Muscle of leg (tissue), 11 donors: Measurements from ENCODE around the gene AADACL2. TPM values are rescaled to one million over a fixed set of nuclear protein-coding genes. Genes with fewer than 3 reads are reported as not detected.

Experiments used
- DNase-seq: peaks from one replicate; pipeline ENCODE4 v3.0.0; 2013
- H3K27ac ChIP-seq: one replicate; pipeline ENCODE4 v1.5.1; 2013; ENCODE audit warnings: mild to moderate bottlenecking, low read length, control low read depth
- H3K27me3 ChIP-seq: one replicate; pipeline ENCODE4 v1.6.1; 2013; ENCODE audit warnings: low read length; ENCODE audit not compliant: control insufficient read depth, insufficient read depth
- H3K36me3 ChIP-seq: one replicate; pipeline ENCODE4 v1.6.1; 2013; ENCODE audit warnings: low read length; ENCODE audit not compliant: control insufficient read depth, insufficient read depth
- H3K4me1 ChIP-seq: one replicate; pipeline ENCODE4 v1.6.1; 2013; ENCODE audit warnings: low read length; ENCODE audit not compliant: control insufficient read depth, insufficient read depth
- H3K4me3 ChIP-seq: one replicate; pipeline ENCODE4 v1.5.1; 2013; ENCODE audit warnings: low read length, control low read depth
- H3K9me3 ChIP-seq: replicated peaks from 2 replicates; pipeline ENCODE4 v1.6.1; 2013; ENCODE audit warnings: low read depth, low read length; ENCODE audit not compliant: control insufficient read depth
- WGBS: methylation state at CpG from one replicate; pipeline ENCODE4 v1.1.5; 2013; ENCODE audit warnings: missing lambda C conversion rate; ENCODE audit not compliant: insufficient coverage; 5-methylcytosine and 5-hydroxymethylcytosine counted together
- polyA plus RNA-seq, 8 donors: library from polyadenylated mRNA; unstranded; fragments of 120-200 nt; gene quantifications; one replicate each; pipeline versions ENCODE4 v1.2.1 to v1.2.3, GENCODE V29; 2013; ENCODE audit warnings: inconsistent platforms in 1 of 8, low replicate concordance in 1 of 8; ENCODE audit not compliant: insufficient read length in 8 of 8, insufficient read depth in 1 of 8
- total RNA-seq: library from RNA; stranded (reverse); fragments of 120-200 nt; gene quantifications from one replicate; pipeline ENCODE4 v1.2.4, GENCODE V29; 2013

Gene AADACL2
- total and polyA plus RNA-seq, 9 donors: 0.30 to 2.5 TPM; not detected in 7

- 18% methylated on average over 2 of the region's 2 CpGs for WGBS
- no peak for DNase-seq
- Histone ChIP-seq H3K4me1 (no peaks in the 10 kb centered on the region), H3K4me3 (no peak overlapping the region), H3K36me3 (no peaks in the 10 kb centered on the region), H3K27ac (no peak overlapping the region), H3K27me3 (no peaks in the 10 kb centered on the region), H3K9me3 (peaks cover 9% of the 10 kb centered on the region)
Measured at GRCh38 chr3:151722856-151723255, 10.9 kb upstream of the AADACL2 start.

GRCh38 chr3:151724576-151725562 is 8.9 kb upstream of the AADACL2 start:
- no peak overlapping the region for H3K27ac ChIP-seq
- no peaks in the 10 kb centered on the region for H3K27me3 ChIP-seq
- peaks cover 9% of the 10 kb centered on the region for H3K9me3 ChIP-seq
- no peaks in the 10 kb centered on the region for H3K4me1 ChIP-seq
- no peak for DNase-seq
- no CpG with 5 or more reads among the region's 6 CpGs for WGBS
- no peaks in the 10 kb centered on the region for H3K36me3 ChIP-seq
- H3K4me3 ChIP-seq: no peak overlapping the region

GRCh38 chr3:151726016-151726415 is 7.7 kb upstream of the AADACL2 start:
- DNase-seq: no peak
- H3K36me3 ChIP-seq: no peaks in the 10 kb centered on the region
- no CpG with 5 or more reads among the region's 1 CpG for WGBS
- H3K27ac ChIP-seq: no peak overlapping the region
- H3K27me3 ChIP-seq: no peaks in the 10 kb centered on the region
- H3K4me3 ChIP-seq: no peak overlapping the region
- peaks cover 9% of the 10 kb centered on the region for H3K9me3 ChIP-seq
- no peaks in the 10 kb centered on the region for H3K4me1 ChIP-seq

GRCh38 chr3:151732861-151733260 is 866 bp upstream of the AADACL2 start:
- WGBS: no CpG with 5 or more reads among the region's 2 CpGs
- Histone ChIP-seq H3K27me3 (no peaks in the 10 kb centered on the region), H3K4me1 (no peaks in the 10 kb centered on the region), H3K27ac (no peak overlapping the region), H3K4me3 (no peak overlapping the region), H3K9me3 (no peaks in the 10 kb centered on the region), H3K36me3 (no peaks in the 10 kb centered on the region)
- DNase-seq: no peak

- no peaks in the 10 kb centered on the region for H3K27me3 ChIP-seq
- DNase-seq: no peak
- H3K27ac ChIP-seq: no peak overlapping the region
- H3K9me3 ChIP-seq: no peaks in the 10 kb centered on the region
- no peak overlapping the region for H3K4me3 ChIP-seq
- H3K4me1 ChIP-seq: no peaks in the 10 kb centered on the region
- WGBS: no CpG with 5 or more reads among the region's 4 CpGs
- H3K36me3 ChIP-seq: no peaks in the 10 kb centered on the region
Measured at GRCh38 chr3:151740581-151740980, 6.9 kb downstream of the AADACL2 start.

- no peaks in the 10 kb centered on the region for H3K4me1 ChIP-seq
- no peak for DNase-seq
- WGBS: no CpG with 5 or more reads among the region's 4 CpGs
Measured at GRCh38 chr3:151743855-151744254, 10.1 kb downstream of the AADACL2 start.

GRCh38 chr3:151750181-151750580 is 16.5 kb downstream of the AADACL2 start:
- WGBS: 83% methylated on average over 4 of the region's 6 CpGs
- no peaks in the 10 kb centered on the region for H3K4me1 ChIP-seq
- no peak for DNase-seq
- no peak overlapping the region for H3K27ac ChIP-seq
- no peaks in the 10 kb centered on the region for H3K36me3 ChIP-seq
- no peaks in the 10 kb centered on the region for H3K27me3 ChIP-seq
- no peaks in the 10 kb centered on the region for H3K9me3 ChIP-seq
- no peak overlapping the region for H3K4me3 ChIP-seq

More at GRCh38 chr3:151743855-151744254, 10.1 kb downstream of the AADACL2 start:
- H3K27ac ChIP-seq: no peak overlapping the region
- no peaks in the 10 kb centered on the region for H3K27me3 ChIP-seq
- H3K9me3 ChIP-seq: no peaks in the 10 kb centered on the region
- H3K36me3 ChIP-seq: no peaks in the 10 kb centered on the region
- no peak overlapping the region for H3K4me3 ChIP-seq

DNA sequence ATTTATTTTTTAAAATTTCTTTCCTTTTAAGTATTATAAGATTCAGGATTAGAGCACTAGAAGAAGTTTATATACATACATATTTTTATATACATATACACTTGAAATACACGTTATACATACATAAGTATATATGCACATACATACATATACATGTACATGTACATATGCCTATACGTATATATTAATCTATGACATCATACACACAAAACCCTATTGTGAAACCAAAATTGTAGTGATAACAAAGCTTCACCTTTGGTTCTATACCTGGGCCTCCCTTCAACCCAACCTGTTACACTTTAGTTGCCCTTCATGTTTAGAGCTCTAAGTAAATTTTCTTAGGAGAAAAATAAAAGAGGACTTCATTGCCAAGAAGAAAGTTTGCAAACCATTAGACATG is 17.0 kb downstream of the AADACL2 start:
- WGBS: no CpG with 5 or more reads among the region's 2 CpGs

GRCh38 chr3:151751161-151751560 is 17.4 kb downstream of the AADACL2 start:
- WGBS: no CpG with 5 or more reads among the region's 1 CpG
- no peak overlapping the region for H3K27ac ChIP-seq
- H3K4me3 ChIP-seq: no peak overlapping the region
- no peaks in the 10 kb centered on the region for H3K27me3 ChIP-seq
- H3K36me3 ChIP-seq: no peaks in the 10 kb centered on the region
- no peaks in the 10 kb centered on the region for H3K9me3 ChIP-seq
- no peak for DNase-seq
- no peaks in the 10 kb centered on the region for H3K4me1 ChIP-seq

More for the DNA sequence above, 17.0 kb downstream of the AADACL2 start:
- no peaks in the 10 kb centered on the region for H3K4me1 ChIP-seq
- H3K27ac ChIP-seq: no peak overlapping the region
- no peaks in the 10 kb centered on the region for H3K9me3 ChIP-seq
- H3K36me3 ChIP-seq: no peaks in the 10 kb centered on the region
- no peak for DNase-seq
- H3K4me3 ChIP-seq: no peak overlapping the region
- no peaks in the 10 kb centered on the region for H3K27me3 ChIP-seq

DNA sequence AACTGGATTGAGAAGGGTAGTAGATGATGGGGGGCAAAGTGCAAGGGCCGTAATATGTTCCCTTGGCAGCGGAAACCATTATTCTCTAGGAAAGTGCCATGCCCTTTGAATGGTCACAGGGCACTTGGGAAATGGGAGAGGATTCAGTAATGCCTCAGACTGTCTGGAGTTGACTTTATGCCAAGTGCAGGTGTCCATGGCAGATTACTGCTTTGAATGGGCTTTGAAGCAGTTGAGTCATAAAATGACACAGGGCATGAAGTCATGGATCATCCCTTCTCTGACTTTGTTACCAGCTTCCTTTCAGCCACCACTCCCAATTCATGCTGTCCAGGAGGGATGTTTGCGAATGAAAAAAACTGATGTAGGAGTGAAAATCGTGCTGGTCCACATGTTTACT is 20.1 kb downstream of the AADACL2 start:
- Histone ChIP-seq H3K36me3 (no peaks in the 10 kb centered on the region), H3K4me3 (no peak overlapping the region), H3K27ac (no peak overlapping the region), H3K9me3 (no peaks in the 10 kb centered on the region), H3K27me3 (no peaks in the 10 kb centered on the region), H3K4me1 (no peaks in the 10 kb centered on the region)
- 100% methylated on average over 2 of the region's 4 CpGs for WGBS
- no peak for DNase-seq
